ENCODE measurements around the gene SIGLEC12. TPM values are rescaled to one million over a fixed set of nuclear protein-coding genes. Genes with fewer than 3 reads are reported as not detected.
A peak's percentile ranks its signal among the peaks of the same experiment; 100 is the strongest.

The SIGLEC12 gene
- total and polyA plus RNA-seq, 9 of the 15 experiments (the other 6 are each of a cell fraction or from before 2014, with no cell fraction given): 0.08 to 1.3 (median 0.54) TPM

DNA sequence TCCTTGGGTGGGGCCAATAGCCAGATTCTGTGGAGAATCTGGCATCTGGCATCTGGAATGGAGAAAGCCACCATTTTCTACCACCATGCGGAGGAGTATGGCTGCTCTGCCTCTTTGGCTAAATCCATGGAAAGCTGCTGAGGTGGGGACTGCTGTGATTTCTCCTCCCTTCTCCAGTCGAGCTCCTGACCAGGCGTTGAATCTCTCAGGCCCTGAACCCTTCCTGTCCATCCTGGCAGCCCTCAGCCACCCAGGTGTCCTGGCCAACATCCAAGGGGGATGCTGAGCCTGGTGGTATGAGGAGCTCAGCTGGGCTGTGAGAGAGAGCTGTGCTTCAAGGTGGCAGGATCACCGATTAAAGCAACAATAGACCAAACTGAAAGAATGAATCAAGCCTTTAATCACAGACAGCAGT, 47.3 kb upstream of the SIGLEC12 start (continued):
- TF ChIP-seq MEF2A (IDR thresholded peaks at IDR 0.05; ENCODE audit: control insufficient read depth, low read depth, low read length) (no peak), ZNF766 (CRISPR knock-in tag; conservative IDR thresholded peaks at IDR 0.05) (no peak), ZNF140 (CRISPR knock-in tag; IDR thresholded peaks at IDR 0.05) (no peak), ZNF830 (CRISPR knock-in tag; IDR thresholded peaks at IDR 0.05) (no peak), ERF (CRISPR knock-in tag; IDR thresholded peaks at IDR 0.05) (peak; percentile 61; the same call in 1 of the 2 replicates), TEAD1 (CRISPR knock-in tag; IDR thresholded peaks at IDR 0.05) (no peak), JUNB (CRISPR knock-in tag; conservative IDR thresholded peaks at IDR 0.05) (no peak), ZNF184 (CRISPR knock-in tag; IDR thresholded peaks at IDR 0.05) (no peak), FOXP1 (CRISPR knock-in tag; IDR thresholded peaks at IDR 0.05) (no peak), RBM17 (IDR thresholded peaks at IDR 0.05; ENCODE audit: borderline replicate concordance, low read depth, low read length) (no peak), TRIM28 (IDR thresholded peaks at IDR 0.05) (no peak)
- TF ChIP-seq, protein P1, sequence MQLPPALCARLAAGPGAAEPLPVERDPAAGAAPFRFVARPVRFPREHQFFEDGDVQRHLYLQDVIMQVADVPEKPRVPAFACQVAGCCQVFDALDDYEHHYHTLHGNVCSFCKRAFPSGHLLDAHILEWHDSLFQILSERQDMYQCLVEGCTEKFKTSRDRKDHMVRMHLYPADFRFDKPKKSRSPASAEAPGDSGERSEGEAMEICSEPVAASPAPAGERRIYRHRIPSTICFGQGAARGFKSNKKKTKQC (CRISPR knock-in tag; IDR thresholded peaks at IDR 0.05): no peak
- TF ChIP-seq, protein P2, sequence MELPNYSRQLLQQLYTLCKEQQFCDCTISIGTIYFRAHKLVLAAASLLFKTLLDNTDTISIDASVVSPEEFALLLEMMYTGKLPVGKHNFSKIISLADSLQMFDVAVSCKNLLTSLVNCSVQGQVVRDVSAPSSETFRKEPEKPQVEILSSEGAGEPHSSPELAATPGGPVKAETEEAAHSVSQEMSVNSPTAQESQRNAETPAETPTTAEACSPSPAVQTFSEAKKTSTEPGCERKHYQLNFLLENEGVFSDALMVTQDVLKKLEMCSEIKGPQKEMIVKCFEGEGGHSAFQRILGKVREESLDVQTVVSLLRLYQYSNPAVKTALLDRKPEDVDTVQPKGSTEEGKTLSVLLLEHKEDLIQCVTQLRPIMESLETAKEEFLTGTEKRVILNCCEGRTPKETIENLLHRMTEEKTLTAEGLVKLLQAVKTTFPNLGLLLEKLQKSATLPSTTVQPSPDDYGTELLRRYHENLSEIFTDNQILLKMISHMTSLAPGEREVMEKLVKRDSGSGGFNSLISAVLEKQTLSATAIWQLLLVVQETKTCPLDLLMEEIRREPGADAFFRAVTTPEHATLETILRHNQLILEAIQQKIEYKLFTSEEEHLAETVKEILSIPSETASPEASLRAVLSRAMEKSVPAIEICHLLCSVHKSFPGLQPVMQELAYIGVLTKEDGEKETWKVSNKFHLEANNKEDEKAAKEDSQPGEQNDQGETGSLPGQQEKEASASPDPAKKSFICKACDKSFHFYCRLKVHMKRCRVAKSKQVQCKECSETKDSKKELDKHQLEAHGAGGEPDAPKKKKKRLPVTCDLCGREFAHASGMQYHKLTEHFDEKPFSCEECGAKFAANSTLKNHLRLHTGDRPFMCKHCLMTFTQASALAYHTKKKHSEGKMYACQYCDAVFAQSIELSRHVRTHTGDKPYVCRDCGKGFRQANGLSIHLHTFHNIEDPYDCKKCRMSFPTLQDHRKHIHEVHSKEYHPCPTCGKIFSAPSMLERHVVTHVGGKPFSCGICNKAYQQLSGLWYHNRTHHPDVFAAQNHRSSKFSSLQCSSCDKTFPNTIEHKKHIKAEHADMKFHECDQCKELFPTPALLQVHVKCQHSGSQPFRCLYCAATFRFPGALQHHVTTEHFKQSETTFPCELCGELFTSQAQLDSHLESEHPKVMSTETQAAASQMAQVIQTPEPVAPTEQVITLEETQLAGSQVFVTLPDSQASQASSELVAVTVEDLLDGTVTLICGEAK (IDR thresholded peaks at IDR 0.05): 0 out of 2 replicates have a peak, but pooled peaks have one; percentile 5
- TF ChIP-seq, protein P2 (CRISPR knock-in tag; IDR thresholded peaks at IDR 0.05): no peak
- TF ChIP-seq, protein P3, sequence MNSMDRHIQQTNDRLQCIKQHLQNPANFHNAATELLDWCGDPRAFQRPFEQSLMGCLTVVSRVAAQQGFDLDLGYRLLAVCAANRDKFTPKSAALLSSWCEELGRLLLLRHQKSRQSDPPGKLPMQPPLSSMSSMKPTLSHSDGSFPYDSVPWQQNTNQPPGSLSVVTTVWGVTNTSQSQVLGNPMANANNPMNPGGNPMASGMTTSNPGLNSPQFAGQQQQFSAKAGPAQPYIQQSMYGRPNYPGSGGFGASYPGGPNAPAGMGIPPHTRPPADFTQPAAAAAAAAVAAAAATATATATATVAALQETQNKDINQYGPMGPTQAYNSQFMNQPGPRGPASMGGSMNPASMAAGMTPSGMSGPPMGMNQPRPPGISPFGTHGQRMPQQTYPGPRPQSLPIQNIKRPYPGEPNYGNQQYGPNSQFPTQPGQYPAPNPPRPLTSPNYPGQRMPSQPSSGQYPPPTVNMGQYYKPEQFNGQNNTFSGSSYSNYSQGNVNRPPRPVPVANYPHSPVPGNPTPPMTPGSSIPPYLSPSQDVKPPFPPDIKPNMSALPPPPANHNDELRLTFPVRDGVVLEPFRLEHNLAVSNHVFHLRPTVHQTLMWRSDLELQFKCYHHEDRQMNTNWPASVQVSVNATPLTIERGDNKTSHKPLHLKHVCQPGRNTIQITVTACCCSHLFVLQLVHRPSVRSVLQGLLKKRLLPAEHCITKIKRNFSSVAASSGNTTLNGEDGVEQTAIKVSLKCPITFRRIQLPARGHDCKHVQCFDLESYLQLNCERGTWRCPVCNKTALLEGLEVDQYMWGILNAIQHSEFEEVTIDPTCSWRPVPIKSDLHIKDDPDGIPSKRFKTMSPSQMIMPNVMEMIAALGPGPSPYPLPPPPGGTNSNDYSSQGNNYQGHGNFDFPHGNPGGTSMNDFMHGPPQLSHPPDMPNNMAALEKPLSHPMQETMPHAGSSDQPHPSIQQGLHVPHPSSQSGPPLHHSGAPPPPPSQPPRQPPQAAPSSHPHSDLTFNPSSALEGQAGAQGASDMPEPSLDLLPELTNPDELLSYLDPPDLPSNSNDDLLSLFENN (IDR thresholded peaks at IDR 0.05; ENCODE audit: low read depth in 2 of 2, low read length in 2 of 2): no peak
- TF ChIP-seq, protein P4, sequence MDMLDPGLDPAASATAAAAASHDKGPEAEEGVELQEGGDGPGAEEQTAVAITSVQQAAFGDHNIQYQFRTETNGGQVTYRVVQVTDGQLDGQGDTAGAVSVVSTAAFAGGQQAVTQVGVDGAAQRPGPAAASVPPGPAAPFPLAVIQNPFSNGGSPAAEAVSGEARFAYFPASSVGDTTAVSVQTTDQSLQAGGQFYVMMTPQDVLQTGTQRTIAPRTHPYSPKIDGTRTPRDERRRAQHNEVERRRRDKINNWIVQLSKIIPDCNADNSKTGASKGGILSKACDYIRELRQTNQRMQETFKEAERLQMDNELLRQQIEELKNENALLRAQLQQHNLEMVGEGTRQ (CRISPR knock-in tag; IDR thresholded peaks at IDR 0.05): no peak

All from K562 (cell line).